HG03442 (cell line): Measurements from ENCODE around the gene NECAP2.
"Not testable (repeated sequence)": the region's sequence is repeated elsewhere in the genome, so short reads cannot be mapped to it uniquely, and the experiment has no call there.

Experiments
- ATAC-seq: cut with Tn5 transposase; IDR thresholded peaks from one replicate; pipeline ENCODE4 v1.9.1; 2021; ENCODE audit warnings: mild to moderate bottlenecking, moderate library complexity; ENCODE audit not compliant: unreplicated experiment

The NECAP2 gene

GRCh38 chr1:16456151-16456550 lies 15.6 kb downstream of the NECAP2 start:
- not testable (repeated sequence) for ATAC-seq

GRCh38 chr1:16458831-16459230 lies 18.3 kb downstream of the NECAP2 start:
- ATAC-seq, result no peak

GRCh38 chr1:16459352-16459925 lies 18.9 kb downstream of the NECAP2 start:
- ATAC-seq, result no peak

GRCh38 chr1:16461681-16462080 lies 21.2 kb downstream of the NECAP2 start:
- no peak for ATAC-seq

GRCh38 chr1:16462773-16463330 lies 22.3 kb downstream of the NECAP2 start:
- no peak for ATAC-seq

- ATAC-seq, result no peak
These were observed 24.5 kb downstream of the NECAP2 start for GRCh38 chr1:16464917-16465625.

- no peak for ATAC-seq
These were observed 28.0 kb downstream of the NECAP2 start for GRCh38 chr1:16468558-16468957.

GRCh38 chr1:16474166-16474800 lies 33.8 kb downstream of the NECAP2 start:
- no peak for ATAC-seq

- not testable (repeated sequence) for ATAC-seq
These were observed 34.4 kb downstream of the NECAP2 start for GRCh38 chr1:16474891-16475290.

- not testable (repeated sequence) for ATAC-seq
These were observed 35.5 kb downstream of the NECAP2 start for GRCh38 chr1:16475771-16476770.

GRCh38 chr1:16478091-16478490 lies 37.6 kb downstream of the NECAP2 start:
- no peak for ATAC-seq

GRCh38 chr1:16483146-16483545 lies 42.6 kb downstream of the NECAP2 start:
- not testable (repeated sequence) for ATAC-seq

GRCh38 chr1:16483639-16484500 lies 43.3 kb downstream of the NECAP2 start:
- not testable (repeated sequence) for ATAC-seq

- ATAC-seq, result no peak
These were observed 43.9 kb downstream of the NECAP2 start for GRCh38 chr1:16484501-16484835.

GRCh38 chr1:16484931-16485330 lies 44.4 kb downstream of the NECAP2 start:
- no peak for ATAC-seq

- not testable (repeated sequence) for ATAC-seq
These were observed 45.8 kb downstream of the NECAP2 start for GRCh38 chr1:16486316-16486715.

- ATAC-seq, result not testable (repeated sequence)
These were observed 46.5 kb downstream of the NECAP2 start for GRCh38 chr1:16487011-16487410.

GRCh38 chr1:16489195-16489880 lies 48.8 kb downstream of the NECAP2 start:
- ATAC-seq, result not testable (repeated sequence)

GRCh38 chr1:16491056-16491675 lies 50.6 kb downstream of the NECAP2 start:
- ATAC-seq, result no peak
